K562 (cell line): ENCODE results near the gene ZNF385C. TPM values are rescaled to one million over a fixed set of nuclear protein-coding genes. Genes with fewer than 3 reads are reported as not detected.

Source experiments
- ATAC-seq: fragments of 200-7000 bp; cut with Tn5 transposase; 3 replicates; pipeline ENCODE4 v1.9.1; 2020; ENCODE audit warnings: moderate library complexity
- BruUV-seq: library from RNA; stranded (reverse); fragments of 400-500 nt; replicated peaks from 2 replicates; lab custom pipeline; 2021; lab: Mats Ljungman, UMichigan
- CTCF ChIA-PET: fragments of 300-600 bp; formaldehyde crosslinking; extraction: SDS; loops from one replicate; lab custom pipeline; 2021; ENCODE audit warnings: low intra/inter-chr PET ratio; lab: Yijun Ruan, JAX
- POLR2A ChIA-PET: fragments of 300-600, 350-650 bp; sonication (Branson Sonifier 250); formaldehyde crosslinking; extraction: SDS; loops from one replicate; lab custom pipeline; 2021; ENCODE audit warnings: antibody characterized with exemption, inconsistent platforms; lab: Yijun Ruan, JAX
- DNase-seq, 4 experiments: peaks; one replicate each; pipeline versions ENCODE4 v3.0.0 to v3.0.0-alpha.2; 2011 to 2018; ENCODE audit warnings: low spot score in 3 of 4, mixed read lengths in 3 of 4; ENCODE audit errors: extremely low read depth in 1 of 4
- FAIRE-seq: peaks from 2 replicates; lab custom pipeline; 2011; peaks lifted over from hg19 to GRCh38; lab: Jason Lieb, UNC
- H2AFZ ChIP-seq: 2 replicates; pipeline ENCODE4 v1.6.0; 2011; ENCODE audit warnings: low read depth, low read length, control low read depth, inconsistent platforms
- H3K27ac ChIP-seq: fragments of 200-600 bp; 3 replicates; pipeline ENCODE4 v1.8.0; 2011; ENCODE audit warnings: low read depth, mild to moderate bottlenecking, control low read depth, inconsistent platforms, low read length, moderate library complexity, mixed read lengths; ENCODE audit errors: extremely low read depth
- H3K27me3 ChIP-seq, 2 experiments: fragments of 300-600 bp in 1 of 2; 2 replicates in 1 of 2; 3 replicates in 1 of 2; pipeline versions ENCODE4 v1.6.0 to v1.8.0; 2011; ENCODE audit warnings: inconsistent platforms in 2 of 2, low read length in 2 of 2, mild to moderate bottlenecking in 1 of 2, mixed read lengths in 1 of 2, moderate library complexity in 1 of 2; ENCODE audit not compliant: control insufficient read depth in 2 of 2, insufficient read depth in 2 of 2
- H3K36me3 ChIP-seq: fragments of 300-600 bp; 3 replicates; pipeline ENCODE4 v1.8.0; 2011; ENCODE audit warnings: mild to moderate bottlenecking, low read length, inconsistent platforms; ENCODE audit not compliant: control insufficient read depth, insufficient read depth
- H3K4me1 ChIP-seq, 2 experiments: fragments of 200-600 bp in 1 of 2; replicated peaks in 1 of 2; 2 replicates in 1 of 2; 3 replicates in 1 of 2; pipeline versions ENCODE4 v1.5.1 to v1.8.0; 2011; ENCODE audit warnings: inconsistent platforms in 2 of 2, low read length in 2 of 2, mild to moderate bottlenecking in 1 of 2, mixed read lengths in 1 of 2, moderate library complexity in 1 of 2; ENCODE audit not compliant: control insufficient read depth in 2 of 2, insufficient read depth in 2 of 2
- H3K4me2 ChIP-seq: 2 replicates; pipeline ENCODE4 v1.6.1; 2011; ENCODE audit warnings: low read length, control low read depth, inconsistent platforms, mixed read lengths; ENCODE audit not compliant: insufficient read depth
- H3K4me3 ChIP-seq: fragments of 200-600 bp; sonication (generic), shearing (Covaris generic); 2 replicates; pipeline ENCODE4 v1.5.1; 2016; ENCODE audit warnings: control low read depth, inconsistent platforms
- H3K79me2 ChIP-seq: fragments of 200-600 bp; 3 replicates; pipeline ENCODE4 v1.8.0; 2011; ENCODE audit warnings: low read length, inconsistent platforms; ENCODE audit not compliant: control insufficient read depth, insufficient read depth
- H3K9ac ChIP-seq, 2 experiments: 2 replicates each; pipeline versions ENCODE4 v1.6.0 to v1.6.1; 2011; ENCODE audit warnings: low read depth in 2 of 2, low read length in 2 of 2, control low read depth in 1 of 2, inconsistent platforms in 1 of 2, mild to moderate bottlenecking in 1 of 2, mixed read lengths in 1 of 2; ENCODE audit not compliant: insufficient read depth in 1 of 2
- H3K9me1 ChIP-seq: one replicate; pipeline ENCODE4 v1.6.0; 2011; ENCODE audit warnings: inconsistent platforms, mild to moderate bottlenecking, low read length, moderate library complexity; ENCODE audit not compliant: control insufficient read depth, insufficient read depth
- H3K9me3 ChIP-seq: replicated peaks from 2 replicates; pipeline ENCODE4 v1.5.1; 2011; ENCODE audit warnings: low read depth, low read length, inconsistent platforms; ENCODE audit not compliant: control insufficient read depth, insufficient read depth
- H4K20me1 ChIP-seq: replicated peaks from 2 replicates; pipeline ENCODE4 v1.6.1; 2011; ENCODE audit warnings: low read length, inconsistent platforms, mixed read lengths; ENCODE audit not compliant: control insufficient read depth, insufficient read depth
- CBFA2T3 ChIP-seq: fragments of 450-650 bp; IDR thresholded peaks from 2 replicates; pipeline ENCODE4 v1.6.1; 2017
- E4F1 ChIP-seq: fragments of 250-450 bp; sonication (Bioruptor Pico); IDR thresholded peaks from 2 replicates; pipeline ENCODE4 v1.5.0; 2021; ENCODE audit warnings: mild to moderate bottlenecking, borderline replicate concordance
- ELF4 ChIP-seq: fragments of 450-650 bp; formaldehyde crosslinking; IDR thresholded peaks from 2 replicates; pipeline ENCODE4 v1.4.0; 2022; ENCODE audit warnings: missing genetic modification characterization
- HDAC3 ChIP-seq: fragments of 450-650 bp; IDR thresholded peaks from 2 replicates; pipeline ENCODE4 v1.6.1; 2018; ENCODE audit warnings: borderline replicate concordance, mild to moderate bottlenecking, moderate library complexity; ENCODE audit not compliant: partially characterized antibody
- NCOA2 ChIP-seq, 2 experiments: fragments of 450-650 bp; IDR thresholded peaks; 2 replicates each; pipeline ENCODE4 v1.6.1; 2018; ENCODE audit warnings: mild to moderate bottlenecking in 2 of 2, moderate library complexity in 1 of 2; ENCODE audit not compliant: partially characterized antibody in 2 of 2
- OTX1 ChIP-seq: fragments of 450-650 bp; formaldehyde crosslinking; IDR thresholded peaks from 2 replicates; pipeline ENCODE4 v1.4.0; 2022; ENCODE audit warnings: mild to moderate bottlenecking
- RB1 ChIP-seq: fragments of 450-650 bp; IDR thresholded peaks from 2 replicates; pipeline ENCODE4 v1.6.1; 2017; ENCODE audit warnings: low read depth, mild to moderate bottlenecking
- SFPQ ChIP-seq: fragments of 200-400 bp; formaldehyde crosslinking; IDR thresholded peaks from 2 replicates; pipeline ENCODE4 v1.6.1; 2017; ENCODE audit warnings: mild to moderate bottlenecking, low read depth, low read length, moderate library complexity
- SRSF1 ChIP-seq: fragments of 200-400 bp; formaldehyde crosslinking; IDR thresholded peaks from 2 replicates; pipeline ENCODE4 v1.6.1; 2017; ENCODE audit warnings: mild to moderate bottlenecking, low read depth, low read length, moderate library complexity
- ZBED1 ChIP-seq: IDR thresholded peaks from 2 replicates; pipeline ENCODE4 v1.6.1; 2014
- ZNF324 ChIP-seq: fragments of 250-450 bp; sonication (Bioruptor Pico); IDR thresholded peaks from 2 replicates; pipeline ENCODE4 v1.4.0; 2020; ENCODE audit warnings: mild to moderate bottlenecking
- ZNF592 ChIP-seq: fragments of 450-650 bp; IDR thresholded peaks from 2 replicates; pipeline ENCODE4 v1.6.1; 2017; ENCODE audit warnings: antibody characterized with exemption, mild to moderate bottlenecking
- ZNF707 ChIP-seq: fragments of 250-450 bp; sonication (Bioruptor Pico); conservative IDR thresholded peaks from 2 replicates; pipeline ENCODE4 v1.8.0; 2022; ENCODE audit warnings: inconsistent platforms, mild to moderate bottlenecking, moderate library complexity
- WGBS: fragments of 100-300 bp; shearing (Covaris generic); methylation state at CpG from one replicate; pipeline ENCODE4 v1.1.6; 2016; ENCODE audit warnings: low coverage, mixed read lengths; ENCODE audit not compliant: insufficient coverage; ENCODE audit errors: missing lambda C conversion rate; 5-methylcytosine and 5-hydroxymethylcytosine counted together
- in situ Hi-C: fragments of 300-500 bp; cut with MboI; formaldehyde crosslinking; loops from 4 replicates; pipeline ENCODE4 v1.15.0; 2018; ENCODE audit warnings: inconsistent platforms, mixed read lengths
- intact Hi-C: fragments of 100-400 bp; cut with micrococcal nuclease; formaldehyde crosslinking; loops from 2 replicates; pipeline ENCODE4 v1.14.2; 2022
- polyA plus RNA-seq, 8 experiments: library from polyadenylated mRNA; depleted of rRNA in 4 of 8; stranded (reverse) in 5 of 8; unstranded in 3 of 8; fragments of >200 nt; fragmentation: Nextera tagmentation in 2 of 8; fragmentation: Illumina TruSeq in 1 of 8; extraction: Ambion mirVana in 2 of 8; extraction: Trizol in 1 of 8; gene quantifications; 2 replicates each; pipeline versions ENCODE4 v1.2.1 to v1.2.3, GENCODE V29; 2011 to 2014; ENCODE audit warnings: inconsistent platforms in 1 of 8, missing spikeins in 1 of 8
- total RNA-seq, 7 experiments: library from RNA; depleted of rRNA in 6 of 7; stranded (reverse); fragments of >200 nt in 6 of 7; fragmentation: Illumina TruSeq in 2 of 7; extraction: Trizol in 2 of 7; gene quantifications; 2 replicates each; pipeline versions ENCODE4 v1.2.1 to v1.2.3, GENCODE V29; 2011 to 2021; ENCODE audit warnings: low replicate concordance in 1 of 7

ZNF385C gene
- total and polyA plus RNA-seq, 9 of the 15 experiments (the other 6 are each of a cell fraction or from before 2014, with no cell fraction given) = 0.03 to 0.35 (median 0.18) TPM; not detected in 1

- Histone ChIP-seq H3K79me2 (no peaks in the 10 kb centered on the region), H3K27me3 (peaks cover 0 to 12% of the 10 kb centered on the region in 2 experiments; a peak in 3 of 5 replicates), H3K9me3 (no peaks in the 10 kb centered on the region), H3K9me1 (no peaks in the 10 kb centered on the region), H3K36me3 (no peaks in the 10 kb centered on the region), H3K4me2 (no peak overlapping the region), H4K20me1 (no peaks in the 10 kb centered on the region; the same call in 1 of the 2 replicates), H2AFZ (no peak overlapping the region), H3K27ac (no peak overlapping the region), H3K4me1 (peaks cover 21 to 29% of the 10 kb centered on the region in 2 experiments), H3K4me3 (no peak overlapping the region), H3K9ac (peak overlapping the region in 1 of 2 experiments; percentile 84; a peak in 2 of 4 replicates)
- 40% methylated on average over 12 of the region's 12 CpGs for WGBS
- intact Hi-C loops (no loop called here), in situ Hi-C loops (no loop called here)
- POLR2A ChIA-PET = interaction anchor here (1.1 to 1.2 kb wide), 2 partner anchors 14 kb away, joined by 4 to 5 read pairs; no protein-coding TSS in a partner anchor
- FAIRE-seq (peak; percentile 66), ATAC-seq (peak; percentile 23), DNase-seq (no peak)
- no TSS peak for BruUV-seq
- CTCF ChIA-PET = no interaction called here
- no peak for TF ChIP-seq E4F1
- no peak for TF ChIP-seq SRSF1
- TF ChIP-seq NCOA2 (IDR thresholded peaks at IDR 0.05; ENCODE audit: partially characterized antibody in 2 of 2) = no peak
- no peak for TF ChIP-seq ZNF707 (CRISPR knock-in tag)
- TF ChIP-seq ZNF592 = no peak
- TF ChIP-seq RB1 = no peak
- TF ChIP-seq ZBED1 = no peak
- no peak for TF ChIP-seq SFPQ
- TF ChIP-seq OTX1 (CRISPR knock-in tag) = 0 out of 2 replicates have a peak, but pooled peaks have one; percentile 8
- TF ChIP-seq ZNF324 = no peak
- TF ChIP-seq HDAC3 = no peak
- 0 out of 2 replicates have a peak, but pooled peaks have one; percentile 15 for TF ChIP-seq CBFA2T3
- TF ChIP-seq ELF4 (CRISPR knock-in tag) = peak; percentile 70; the same call in 1 of the 2 replicates
These were observed 3.8 kb downstream of the ZNF385C start for GRCh38 chr17:42094375-42095069.
